Measurements from ENCODE around the gene KLLN.
"Not testable (repeated sequence)": the region's sequence is repeated elsewhere in the genome, so short reads cannot be mapped to it uniquely, and the experiment has no call there.

Gene KLLN

DNA sequence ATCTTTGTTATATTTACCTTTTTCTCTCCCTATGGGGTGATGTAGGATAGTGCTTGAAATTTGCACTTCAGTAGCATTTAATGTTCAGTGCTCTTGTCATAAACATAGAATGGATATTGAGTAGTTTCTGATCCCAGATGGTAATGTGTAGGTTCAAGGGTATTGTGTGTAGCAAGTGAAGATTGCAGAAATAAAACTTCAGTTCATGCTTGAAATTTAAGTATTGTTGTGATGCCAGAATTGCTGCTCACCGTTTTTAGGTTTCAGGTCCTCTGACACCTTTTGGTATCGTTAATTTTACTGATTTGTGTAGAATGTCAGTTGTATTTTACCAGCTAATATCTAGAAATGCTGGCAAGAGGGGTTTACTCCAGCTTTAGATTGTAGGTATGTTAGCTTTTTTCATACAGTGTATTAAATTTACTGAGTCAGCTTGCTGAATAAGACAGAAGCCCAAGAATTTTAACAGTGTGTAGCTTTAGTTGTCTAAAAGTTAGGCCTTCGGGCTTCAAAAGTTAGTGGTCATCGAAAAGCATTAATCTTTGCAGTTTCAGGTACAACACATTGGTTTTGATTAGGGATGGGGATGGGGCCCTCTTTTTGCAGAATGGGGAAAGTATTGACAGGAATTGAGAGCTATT, 2.0 kb upstream of the KLLN start:
- no peak for DNase-seq

DNA sequence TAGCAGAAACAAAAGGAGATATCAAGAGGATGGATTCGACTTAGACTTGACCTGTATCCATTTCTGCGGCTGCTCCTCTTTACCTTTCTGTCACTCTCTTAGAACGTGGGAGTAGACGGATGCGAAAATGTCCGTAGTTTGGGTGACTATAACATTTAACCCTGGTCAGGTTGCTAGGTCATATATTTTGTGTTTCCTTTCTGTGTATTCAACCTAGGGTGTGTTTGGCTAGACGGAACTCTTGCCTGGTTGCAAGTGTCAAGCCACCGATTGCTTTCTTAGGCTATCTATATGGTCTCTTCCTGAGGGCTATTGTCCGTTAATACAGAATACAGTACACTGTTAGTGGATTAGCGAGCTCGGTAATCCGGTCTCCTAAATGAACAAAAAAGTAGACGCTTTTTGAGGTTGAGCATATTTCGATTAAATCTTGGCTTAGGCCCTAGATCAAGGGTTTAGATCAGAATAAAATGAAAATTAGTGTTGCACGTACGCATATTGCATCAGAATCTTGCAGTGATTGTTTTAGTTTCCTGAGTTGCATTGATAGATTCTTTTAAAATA, 1.2 kb upstream of the KLLN start:
- DNase-seq = peak; percentile 58

DNA sequence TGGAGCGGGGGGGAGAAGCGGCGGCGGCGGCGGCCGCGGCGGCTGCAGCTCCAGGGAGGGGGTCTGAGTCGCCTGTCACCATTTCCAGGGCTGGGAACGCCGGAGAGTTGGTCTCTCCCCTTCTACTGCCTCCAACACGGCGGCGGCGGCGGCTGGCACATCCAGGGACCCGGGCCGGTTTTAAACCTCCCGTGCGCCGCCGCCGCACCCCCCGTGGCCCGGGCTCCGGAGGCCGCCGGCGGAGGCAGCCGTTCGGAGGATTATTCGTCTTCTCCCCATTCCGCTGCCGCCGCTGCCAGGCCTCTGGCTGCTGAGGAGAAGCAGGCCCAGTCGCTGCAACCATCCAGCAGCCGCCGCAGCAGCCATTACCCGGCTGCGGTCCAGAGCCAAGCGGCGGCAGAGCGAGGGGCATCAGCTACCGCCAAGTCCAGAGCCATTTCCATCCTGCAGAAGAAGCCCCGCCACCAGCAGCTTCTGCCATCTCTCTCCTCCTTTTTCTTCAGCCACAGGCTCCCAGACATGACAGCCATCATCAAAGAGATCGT, 690 bp upstream of the KLLN start:
- peak; percentile 47 for DNase-seq

DNA sequence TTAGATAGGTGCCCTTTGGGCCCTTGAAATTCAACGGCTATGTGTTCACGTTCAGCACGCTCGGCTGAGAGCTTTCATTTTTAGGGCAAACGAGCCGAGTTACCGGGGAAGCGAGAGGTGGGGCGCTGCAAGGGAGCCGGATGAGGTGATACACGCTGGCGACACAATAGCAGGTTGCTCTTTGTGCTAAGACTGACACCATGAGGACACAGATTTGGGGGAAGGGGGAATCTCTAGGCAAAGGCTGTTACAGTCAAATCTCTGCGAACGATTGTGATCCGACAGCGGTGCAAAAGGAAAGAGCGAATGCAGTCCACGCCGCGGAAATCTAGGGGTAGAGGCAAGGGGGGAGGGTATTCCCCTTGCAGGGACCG, 667 bp downstream of the KLLN start:
- peak; percentile 58 for DNase-seq

DNA sequence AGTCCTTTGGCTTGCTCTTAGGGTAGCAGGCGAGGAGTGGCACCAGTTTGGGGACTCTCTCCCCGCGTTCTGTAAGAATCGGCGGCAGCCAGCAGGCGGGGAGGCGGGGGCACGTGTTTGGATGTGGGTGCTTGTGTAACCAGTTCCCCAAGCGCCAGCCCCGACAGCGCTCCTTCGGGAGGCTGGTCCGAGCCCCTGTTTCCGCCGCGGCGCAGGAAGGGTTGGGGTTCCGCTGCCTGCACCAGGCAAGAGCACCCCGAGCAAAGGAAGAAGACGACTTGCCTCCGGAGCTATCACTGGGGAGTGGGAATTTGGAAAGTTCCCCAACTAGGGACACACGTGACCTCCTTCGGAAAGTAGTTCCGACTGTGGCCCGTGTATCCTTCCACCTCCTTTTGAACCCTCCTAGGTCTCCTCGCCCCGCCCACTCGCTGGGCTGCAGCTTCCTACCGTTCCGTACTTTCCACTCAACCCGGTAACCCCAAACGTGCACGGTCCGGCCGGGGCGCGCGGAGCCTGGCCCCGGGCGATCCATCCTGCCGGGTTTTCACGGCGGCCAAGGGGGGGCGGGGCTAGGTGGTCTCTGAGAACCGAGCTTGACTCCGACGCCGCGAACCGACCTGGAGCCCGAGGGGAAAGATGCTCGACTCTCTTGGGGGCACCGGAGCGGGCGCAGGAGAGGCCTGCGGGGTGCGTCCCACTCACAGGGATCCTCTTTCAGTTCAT, 1.2 kb downstream of the KLLN start:
- peak; percentile 74 for DNase-seq

DNA sequence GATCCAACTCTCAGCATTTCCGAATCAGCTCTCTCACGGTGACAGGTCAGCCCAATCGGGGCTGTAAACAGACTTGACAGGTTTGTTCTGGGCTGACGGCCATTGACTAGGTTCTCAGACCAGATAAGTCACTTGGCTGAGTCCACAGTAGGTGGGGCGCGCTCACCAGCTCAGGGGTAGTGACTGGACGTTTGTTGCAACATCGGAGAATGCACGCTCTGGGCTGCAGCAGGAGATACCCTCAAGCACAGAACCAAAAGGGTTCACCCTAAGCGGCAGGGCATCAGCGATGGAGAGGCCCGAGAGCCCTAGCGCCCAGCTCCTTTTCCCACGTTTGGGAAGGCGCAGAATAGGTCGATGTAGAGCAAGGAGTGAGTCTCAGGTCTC, 1.8 kb downstream of the KLLN start:
- no peak for DNase-seq

DNA sequence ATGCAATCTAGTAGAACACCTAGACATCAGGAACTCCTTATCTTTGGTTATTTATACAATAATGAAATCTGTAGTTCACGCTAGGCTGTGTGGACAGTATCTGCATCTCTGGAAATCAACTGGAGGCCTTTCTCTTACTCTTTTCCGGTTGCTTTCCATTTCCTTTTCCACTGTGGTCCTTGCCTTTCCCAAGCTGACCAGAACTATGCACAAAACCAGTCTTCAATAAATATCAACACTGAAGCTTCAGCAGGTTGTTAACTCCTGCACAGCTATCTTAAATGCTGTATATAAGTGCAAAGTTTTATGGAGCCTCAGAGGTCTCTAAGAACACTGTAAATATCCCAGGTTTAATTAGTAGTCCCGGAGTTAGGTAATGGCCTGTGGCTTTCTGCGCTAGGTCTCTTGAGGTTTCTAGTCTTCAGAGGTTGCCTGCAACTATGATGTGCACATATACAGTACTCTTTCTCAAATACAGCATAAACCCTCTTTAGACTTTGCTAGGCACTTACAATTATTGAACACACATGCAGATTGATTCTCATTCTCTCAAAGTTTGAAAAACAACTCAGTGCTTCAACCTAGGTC, 2.4 kb downstream of the KLLN start:
- no peak for DNase-seq

DNA sequence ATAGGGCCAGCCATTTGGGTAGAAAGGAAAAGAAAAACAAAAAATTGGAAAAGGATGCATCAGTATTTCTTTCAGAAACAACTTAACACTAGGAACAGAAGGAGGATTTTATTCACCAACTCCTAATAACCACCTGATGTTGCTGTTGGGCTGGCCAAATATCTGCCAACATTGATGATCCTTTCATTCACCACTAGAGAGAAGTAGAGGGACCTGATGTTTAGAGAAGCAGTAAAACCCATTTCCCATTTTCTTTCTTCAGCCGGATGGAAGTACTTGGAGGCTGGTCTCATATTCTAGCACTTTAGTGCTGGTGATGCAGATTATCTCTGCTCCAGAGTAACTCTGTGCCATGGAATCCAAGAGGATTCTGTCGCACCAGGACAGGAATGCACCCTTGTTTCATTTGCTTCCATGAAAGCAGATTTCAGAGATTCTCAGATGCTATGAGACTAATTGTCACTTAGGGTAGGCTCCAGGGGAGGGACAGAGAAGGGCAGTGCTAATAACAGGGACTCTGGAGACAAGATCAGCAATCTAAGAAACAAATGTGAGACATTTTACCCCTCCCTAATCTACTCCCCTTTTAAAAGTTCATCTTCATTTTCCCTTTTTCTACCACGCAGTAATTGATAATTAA, 3.1 kb downstream of the KLLN start:
- DNase-seq = peak; percentile 42

DNA sequence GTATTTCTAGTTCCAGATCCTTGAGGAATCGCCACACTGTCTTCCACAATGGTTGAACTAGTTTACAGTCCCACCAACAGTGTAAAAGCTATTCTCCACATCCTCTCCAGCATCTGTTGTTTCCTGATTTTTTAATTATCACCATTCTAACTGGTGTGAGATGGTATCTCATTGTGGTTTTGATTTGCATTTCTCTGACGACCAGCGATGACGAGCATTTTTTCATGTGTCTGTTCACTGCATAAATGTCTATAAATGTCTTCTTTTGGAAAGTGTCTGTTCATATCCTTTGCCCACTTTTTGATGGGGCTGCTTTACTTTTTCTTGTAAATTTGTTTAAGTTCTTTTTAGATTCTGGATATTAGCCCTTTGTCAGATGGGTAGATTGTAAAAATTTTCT, 7.7 kb downstream of the KLLN start:
- DNase-seq = not testable (repeated sequence)

DNA sequence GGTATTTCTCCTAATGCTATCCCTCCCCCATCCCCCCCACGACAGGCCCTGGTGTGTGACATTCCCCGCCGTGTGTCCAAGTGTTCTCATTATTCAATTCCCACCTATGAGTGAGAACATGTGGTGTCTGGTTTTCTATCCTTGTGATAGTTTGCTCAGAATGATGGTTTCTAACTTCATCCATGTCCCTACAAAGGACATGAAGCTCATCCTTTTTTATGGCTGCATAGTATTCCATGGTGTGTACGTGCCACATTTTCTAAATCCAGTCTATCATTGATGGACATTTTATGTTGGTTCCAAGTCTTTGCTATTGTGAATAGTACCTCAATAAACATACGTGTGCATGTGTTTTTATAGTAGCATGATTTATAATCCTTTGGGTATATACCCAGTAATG, 8.1 kb downstream of the KLLN start:
- DNase-seq = not testable (repeated sequence)

DNA sequence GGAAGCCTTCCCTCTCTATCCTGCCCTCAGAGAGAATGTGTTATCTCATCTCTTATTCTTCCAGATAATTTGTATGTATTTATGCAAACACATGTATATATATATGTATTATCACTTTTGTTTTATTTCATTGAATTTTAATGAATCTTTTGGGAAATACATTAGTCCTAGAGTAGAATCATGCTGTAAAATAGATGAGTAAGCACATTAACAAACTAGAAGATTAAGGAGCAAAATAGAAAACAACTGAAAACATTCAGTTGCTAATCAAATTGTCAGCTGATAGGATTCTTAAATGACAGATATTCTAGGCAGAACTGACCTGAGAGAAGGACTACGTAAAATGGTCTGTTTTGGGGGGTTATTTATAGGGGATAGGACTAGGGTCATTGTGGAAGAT, 11.2 kb downstream of the KLLN start:
- DNase-seq = no peak

DNA sequence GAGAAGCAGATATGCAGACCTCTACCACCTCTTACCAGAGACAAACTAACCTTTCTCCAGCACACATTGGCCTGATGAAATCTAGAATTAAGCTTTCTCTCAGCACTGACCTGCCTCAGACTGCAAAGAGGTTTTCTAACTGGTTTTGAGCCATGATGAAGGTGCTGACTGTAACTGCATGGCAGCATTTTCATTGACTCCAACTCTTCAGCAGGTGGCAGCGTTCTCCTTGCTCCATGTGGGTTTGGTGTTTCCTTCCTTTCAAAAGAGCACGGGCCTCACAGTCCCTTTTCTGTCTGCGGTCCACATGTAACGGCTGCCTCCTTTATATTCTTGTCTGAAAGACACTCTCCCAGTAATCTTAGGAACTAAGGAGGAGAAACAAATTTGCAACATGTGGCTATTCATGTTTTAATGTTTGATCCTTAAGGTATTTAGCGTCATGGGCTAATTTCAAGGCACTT, 12.6 kb downstream of the KLLN start:
- DNase-seq = peak; percentile 76

DNA sequence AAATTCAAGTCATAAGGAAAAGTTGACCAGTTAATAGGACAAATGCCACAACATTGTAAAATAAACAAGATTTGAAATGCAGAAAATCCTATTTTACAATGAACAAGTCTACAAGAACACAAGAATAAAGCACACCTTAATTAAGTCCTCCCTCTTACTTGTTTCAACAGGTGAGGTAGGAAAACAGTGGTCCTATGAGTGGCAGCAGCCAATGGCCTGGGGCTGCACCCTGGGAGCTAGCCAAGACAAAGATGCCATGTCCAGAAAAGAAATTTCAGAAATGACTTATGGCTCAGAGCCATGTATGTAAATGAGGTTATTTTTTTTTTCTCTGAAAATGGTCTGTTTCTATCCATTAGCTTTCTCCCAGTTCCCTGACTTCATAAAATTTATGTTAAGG, 14.3 kb downstream of the KLLN start:
- no peak for DNase-seq

DNA sequence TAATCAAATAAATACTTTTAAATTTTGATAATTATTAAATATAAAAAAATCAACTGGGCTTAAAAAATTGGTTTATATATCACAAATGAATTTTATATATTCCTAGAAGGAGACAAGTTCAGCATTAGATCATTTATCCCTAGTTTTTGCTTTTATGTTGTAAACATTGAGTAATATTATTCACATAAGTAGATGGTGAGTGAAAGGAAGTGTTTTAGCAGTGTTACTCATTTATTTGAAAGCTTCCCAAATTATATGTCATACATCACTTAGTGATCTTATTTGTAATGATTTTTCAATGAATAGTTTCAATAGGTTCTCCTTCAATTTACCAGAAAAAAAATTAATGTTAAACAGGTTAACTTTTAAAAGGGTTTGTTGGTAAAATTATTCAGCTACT, 15.8 kb downstream of the KLLN start:
- no peak for DNase-seq

DNA sequence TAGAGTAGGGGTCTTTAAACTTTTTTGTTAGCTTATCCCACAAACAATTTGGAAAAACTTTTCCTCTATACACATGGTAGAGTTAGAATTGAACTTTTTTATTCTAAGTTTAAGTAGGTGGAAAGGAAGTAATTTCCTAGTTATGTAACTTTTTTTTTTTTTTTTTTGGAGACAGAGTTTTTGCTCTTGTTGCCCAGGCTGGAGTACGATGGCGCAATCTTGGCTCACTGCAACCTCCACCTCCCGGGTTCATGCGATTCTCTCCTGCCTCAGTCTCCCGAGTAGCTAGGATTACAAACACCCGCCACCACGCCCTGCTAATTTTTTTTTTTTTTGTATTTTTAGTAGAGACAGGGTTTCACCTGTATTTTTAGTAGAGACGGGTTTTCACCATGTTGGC, 16.6 kb downstream of the KLLN start:
- not testable (repeated sequence) for DNase-seq

DNA sequence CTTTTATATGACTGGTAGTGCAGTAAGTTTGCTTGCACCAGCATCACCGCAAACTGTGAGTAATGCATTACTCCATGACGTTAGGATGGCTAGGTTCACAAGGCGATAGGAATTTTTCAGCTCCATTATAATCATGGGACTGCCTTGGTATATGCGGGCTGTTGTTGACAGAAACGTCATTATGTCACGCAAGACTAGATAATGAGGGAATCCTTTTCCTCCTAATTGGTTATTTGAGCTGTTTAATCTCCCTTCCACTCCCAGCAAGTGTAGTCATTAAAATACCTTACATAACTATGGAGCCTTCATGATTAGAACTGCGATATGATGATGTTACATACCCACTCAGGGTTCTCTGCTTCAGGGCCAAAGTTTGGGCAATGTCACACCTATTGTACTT, 17.3 kb downstream of the KLLN start:
- peak; percentile 64 for DNase-seq

DNA sequence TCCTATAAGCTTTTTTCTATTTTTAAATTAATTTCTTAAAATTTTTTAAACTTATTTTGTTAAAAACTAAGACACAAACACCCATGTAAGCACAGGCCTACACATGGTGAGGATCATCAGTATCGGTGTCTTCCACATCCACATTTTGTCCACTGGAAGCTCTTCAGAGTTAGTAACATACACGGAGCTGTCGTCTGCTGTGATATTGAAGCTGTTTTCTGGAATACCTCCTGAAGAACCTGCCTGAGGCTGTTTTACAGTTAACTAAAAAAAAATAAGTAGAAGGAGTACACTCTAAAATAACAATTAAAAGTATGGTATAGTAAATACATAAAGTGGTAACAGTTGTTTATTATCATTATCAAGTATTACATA, 17.7 kb downstream of the KLLN start:
- no peak for DNase-seq

DNA sequence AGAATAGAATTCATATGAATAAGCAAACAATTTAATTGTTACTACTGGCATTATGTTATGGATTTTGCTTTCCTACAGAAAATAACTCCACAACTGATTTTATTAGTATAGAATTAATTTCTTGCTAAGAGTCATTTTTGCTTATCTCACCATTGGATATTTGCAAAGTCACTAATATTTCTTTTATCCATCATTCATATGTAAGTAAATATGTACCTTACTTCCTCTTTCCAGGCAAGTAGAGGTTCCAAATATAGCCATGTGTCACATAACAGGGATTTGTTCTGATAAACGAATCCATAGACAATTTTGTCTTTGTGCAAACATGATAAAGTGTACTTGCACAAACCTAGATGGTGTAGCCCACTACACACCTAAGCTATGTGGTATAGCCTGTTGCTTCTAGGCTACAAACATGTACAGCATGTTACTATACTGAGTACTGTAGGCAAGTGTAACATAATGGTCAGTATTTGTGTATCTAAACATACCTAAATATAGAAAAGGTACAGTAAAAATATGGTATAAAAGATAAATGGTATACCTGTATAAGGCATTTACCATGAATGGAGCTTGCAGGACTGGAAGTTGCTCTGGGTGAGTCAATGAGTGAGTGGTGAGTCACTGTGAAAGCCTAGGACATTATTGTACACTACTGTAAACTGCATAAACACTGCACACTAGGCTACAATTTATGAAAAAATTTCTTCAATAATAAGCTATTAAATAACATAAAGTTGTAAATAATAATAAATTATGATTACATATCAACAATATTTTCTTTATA, 18.3 kb downstream of the KLLN start:
- no peak for DNase-seq

DNA sequence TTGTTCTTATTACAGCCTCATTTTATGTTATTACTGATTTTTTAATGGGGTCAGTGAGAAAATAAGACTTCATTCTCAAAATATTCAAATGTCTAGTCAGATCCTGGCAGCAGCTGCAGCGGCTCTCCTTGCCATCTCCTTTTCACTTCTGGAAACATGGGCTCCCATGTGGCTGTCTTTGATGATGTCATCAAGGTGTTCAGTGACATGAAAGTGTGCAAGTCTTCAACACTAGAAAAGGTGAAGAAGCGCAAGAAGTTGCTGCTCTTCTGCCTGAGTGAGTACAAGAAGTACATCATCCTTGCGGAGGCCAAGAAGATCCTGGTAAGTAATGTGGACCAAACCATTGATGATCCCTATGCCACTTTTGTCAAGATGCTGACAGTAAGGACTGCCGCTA, 19.6 kb downstream of the KLLN start:
- DNase-seq = no peak

DNA sequence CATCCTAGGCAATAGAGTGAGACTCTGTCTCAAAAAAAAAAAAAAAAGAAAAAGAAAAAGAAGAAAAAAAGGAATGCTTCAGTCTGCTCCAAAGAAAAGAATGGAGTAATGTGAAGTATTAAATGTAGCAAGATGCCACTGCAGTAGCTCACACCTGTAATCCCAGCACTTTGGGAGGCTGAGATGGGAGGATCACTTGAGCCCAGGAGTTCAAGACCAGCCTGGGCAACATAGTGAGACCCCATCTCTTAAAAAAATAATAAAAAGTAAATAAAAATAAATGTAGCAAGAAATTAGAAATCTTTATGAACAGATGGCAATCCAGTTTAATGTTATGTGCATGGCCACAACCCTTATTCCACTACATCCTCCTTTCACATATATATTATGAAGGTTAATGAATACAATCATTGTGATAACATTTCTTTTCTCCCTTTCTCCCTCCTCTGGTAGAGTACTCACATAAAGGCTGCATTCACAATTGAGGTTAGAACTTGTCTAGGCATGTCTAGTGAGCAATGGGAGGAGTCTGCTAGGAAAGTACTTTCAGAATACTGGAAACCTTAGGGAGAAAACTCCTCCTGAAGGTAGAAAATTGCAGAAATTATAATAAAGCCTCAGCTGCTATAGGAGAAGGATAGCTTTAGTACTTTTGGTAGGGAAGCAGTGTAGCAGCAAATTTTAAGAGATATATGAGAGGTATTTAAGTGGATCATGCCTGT, 20.4 kb downstream of the KLLN start:
- DNase-seq = no peak

DNA sequence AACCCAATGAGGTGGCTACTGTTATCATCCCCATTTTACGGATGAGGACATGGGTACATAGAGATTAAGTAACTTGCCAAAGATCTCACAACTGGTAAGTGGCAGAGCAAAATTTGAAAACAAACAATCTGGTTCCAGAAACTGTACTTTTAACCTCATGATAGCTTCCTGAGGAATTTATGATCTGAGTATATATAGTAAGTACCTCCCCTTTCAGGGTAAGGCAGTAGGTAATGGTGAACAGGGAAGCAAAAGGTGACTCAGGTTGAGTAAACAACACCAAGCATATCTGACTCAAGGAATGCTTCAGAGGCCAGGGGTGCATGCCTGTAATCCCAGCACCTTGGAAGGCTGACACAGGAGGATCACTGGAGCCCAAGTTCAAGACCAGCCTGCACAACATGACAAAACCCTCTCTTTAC, 21.1 kb downstream of the KLLN start:
- DNase-seq = no peak

DNA sequence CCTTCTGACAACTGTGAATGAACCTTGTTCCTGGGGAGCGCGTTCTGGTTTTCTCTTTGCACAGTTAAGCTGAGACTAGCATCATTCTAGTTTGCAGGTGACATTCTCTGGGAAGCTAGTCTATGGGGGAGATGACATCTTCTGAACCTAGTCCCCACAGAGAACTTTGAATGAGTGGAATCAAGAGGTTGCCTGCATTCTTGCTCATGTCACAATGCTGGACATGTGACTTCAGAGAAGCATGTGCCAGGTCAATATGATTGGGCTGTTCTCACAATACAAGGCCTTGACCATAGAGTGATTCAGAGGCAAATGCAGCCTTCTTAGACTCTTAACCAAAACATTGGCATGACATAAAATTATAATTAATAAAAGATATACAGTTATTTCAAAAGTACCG, 22.1 kb downstream of the KLLN start:
- DNase-seq = no peak
